Measurements from ENCODE around the gene G6PC3. TPM values are rescaled to one million over a fixed set of nuclear protein-coding genes. Genes with fewer than 3 reads are reported as not detected.

Gene G6PC3
- total and polyA plus RNA-seq, 2 donors (not counting 3 experiments of a cell fraction or from before 2014, with no cell fraction given): 78.4 to 194 TPM

DNA sequence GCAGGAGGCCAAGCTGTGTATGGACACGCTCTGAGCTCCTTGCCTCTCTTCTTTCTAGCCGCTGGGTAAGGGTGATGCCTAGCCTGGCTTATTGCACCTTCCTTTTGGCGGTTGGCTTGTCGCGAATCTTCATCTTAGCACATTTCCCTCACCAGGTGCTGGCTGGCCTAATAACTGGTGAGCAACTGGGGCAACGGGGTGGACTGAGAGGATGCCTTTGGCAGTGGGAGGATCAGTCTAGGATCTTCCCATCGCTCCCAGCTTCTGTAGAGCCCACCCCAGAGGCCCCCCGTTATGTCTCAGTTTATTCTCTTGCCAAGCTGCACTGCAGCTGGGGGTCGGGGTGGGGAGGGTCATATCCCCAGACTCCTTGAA is 4.4 kb downstream of the G6PC3 start:
- Histone ChIP-seq H2AFZ (ENCODE audit: low read depth, low read length) (no peak overlapping the region), H3K9me1 (replicated peaks; ENCODE audit: control insufficient read depth, extremely low read depth, insufficient read depth, low read length) (no peaks in the 10 kb centered on the region), H3K9me3 (replicated peaks; ENCODE audit: control insufficient read depth, insufficient read depth, low read length) (no peaks in the 10 kb centered on the region), H3K4me2 (ENCODE audit: insufficient read depth, low read length) (no peak overlapping the region), H3K4me3 (replicated peaks in 1 of 3; ENCODE audit: insufficient read depth in 1 of 3, low read depth in 1 of 3, low read length in 3 of 3) (no peak overlapping the region), H3K36me3 (ENCODE audit: control insufficient read depth in 2 of 2, extremely low read depth in 1 of 2, insufficient read depth in 2 of 2, low read length in 2 of 2) (peaks cover 4 to 37% of the 10 kb centered on the region in 2 experiments), H3K27ac (ENCODE audit: insufficient read depth, low read depth, low read length) (no peak overlapping the region), H3K79me2 (ENCODE audit: control insufficient read depth, insufficient read depth, low read length) (peaks cover 9% of the 10 kb centered on the region), H4K20me1 (replicated peaks; ENCODE audit: control insufficient read depth, extremely low read depth, insufficient read depth, low read length) (no peaks in the 10 kb centered on the region), H3K9ac (replicated peaks; ENCODE audit: extremely low read depth, insufficient read depth, low read length) (no peak overlapping the region), H3K27me3 (ENCODE audit: control insufficient read depth in 2 of 2, insufficient read depth in 2 of 2, low read length in 2 of 2) (no peaks in the 10 kb centered on the region), H3K4me1 (ENCODE audit: control insufficient read depth, extremely low read depth, insufficient read depth, low read length) (peaks cover 16% of the 10 kb centered on the region)
- DNase-seq (ENCODE audit: low read depth, low spot score) (no peak), FAIRE-seq (no peak)
- no peak for TF ChIP-seq MYC (IDR thresholded peaks at IDR 0.05; ENCODE audit: low read depth, low read length)
- TF ChIP-seq, protein P1, sequence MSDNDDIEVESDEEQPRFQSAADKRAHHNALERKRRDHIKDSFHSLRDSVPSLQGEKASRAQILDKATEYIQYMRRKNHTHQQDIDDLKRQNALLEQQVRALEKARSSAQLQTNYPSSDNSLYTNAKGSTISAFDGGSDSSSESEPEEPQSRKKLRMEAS (IDR thresholded peaks at IDR 0.05; ENCODE audit: insufficient read depth, insufficient read length): no peak
- TF ChIP-seq EZH2 (IDR thresholded peaks at IDR 0.05; ENCODE audit: borderline replicate concordance, low read depth, low read length, severe bottlenecking): no peak
- no peak for TF ChIP-seq POLR2AphosphoS5 (IDR thresholded peaks at IDR 0.05; ENCODE audit: insufficient read depth, low read depth, low read length)
- no peak for TF ChIP-seq GATA2 (IDR thresholded peaks at IDR 0.05; ENCODE audit: insufficient read depth, insufficient read length, low read depth, low read length)
- no peak for TF ChIP-seq FOS (IDR thresholded peaks at IDR 0.05; ENCODE audit: borderline replicate concordance, insufficient read depth, low read length)
- TF ChIP-seq, protein P2, sequence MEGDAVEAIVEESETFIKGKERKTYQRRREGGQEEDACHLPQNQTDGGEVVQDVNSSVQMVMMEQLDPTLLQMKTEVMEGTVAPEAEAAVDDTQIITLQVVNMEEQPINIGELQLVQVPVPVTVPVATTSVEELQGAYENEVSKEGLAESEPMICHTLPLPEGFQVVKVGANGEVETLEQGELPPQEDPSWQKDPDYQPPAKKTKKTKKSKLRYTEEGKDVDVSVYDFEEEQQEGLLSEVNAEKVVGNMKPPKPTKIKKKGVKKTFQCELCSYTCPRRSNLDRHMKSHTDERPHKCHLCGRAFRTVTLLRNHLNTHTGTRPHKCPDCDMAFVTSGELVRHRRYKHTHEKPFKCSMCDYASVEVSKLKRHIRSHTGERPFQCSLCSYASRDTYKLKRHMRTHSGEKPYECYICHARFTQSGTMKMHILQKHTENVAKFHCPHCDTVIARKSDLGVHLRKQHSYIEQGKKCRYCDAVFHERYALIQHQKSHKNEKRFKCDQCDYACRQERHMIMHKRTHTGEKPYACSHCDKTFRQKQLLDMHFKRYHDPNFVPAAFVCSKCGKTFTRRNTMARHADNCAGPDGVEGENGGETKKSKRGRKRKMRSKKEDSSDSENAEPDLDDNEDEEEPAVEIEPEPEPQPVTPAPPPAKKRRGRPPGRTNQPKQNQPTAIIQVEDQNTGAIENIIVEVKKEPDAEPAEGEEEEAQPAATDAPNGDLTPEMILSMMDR (IDR thresholded peaks at IDR 0.05; ENCODE audit: extremely low read depth in 1 of 2, insufficient read depth in 1 of 2, low read depth in 1 of 2, low read length in 2 of 2): no peak
- TF ChIP-seq POLR2A (IDR thresholded peaks at IDR 0.05; ENCODE audit: low read depth, low read length): no peak
- TF ChIP-seq JUN (IDR thresholded peaks at IDR 0.05; ENCODE audit: borderline replicate concordance, insufficient read depth, insufficient read length, low read depth): no peak
- POLR2A ChIA-PET: no interaction called here
- dilution Hi-C loops (cut with MboI; ENCODE audit: extremely low pct_ligation_motif_present, low sequenced_read_pairs) (no loop called here), intact Hi-C loops (cut with micrococcal nuclease) (loop anchor here (5.0 kb wide), 1 partner anchor 112 kb away; the partner anchor contains the start of gene TMUB2)
- no TSS peak for BruUV-seq (replicated peaks)
- CTCF ChIA-PET: interaction anchor here (0.6 to 1.6 kb wide), 5 partner anchors 9 to 93 kb away, joined by 3 to 8 read pairs (median 3); no protein-coding TSS in a partner anchor

Measured in endothelial cell of umbilical vein (primary cell).